ENCODE results near the gene FAM236A. TPM values are rescaled to one million over a fixed set of nuclear protein-coding genes. Genes with fewer than 3 reads are reported as not detected.
"Not testable (repeated sequence)": the region's sequence is repeated elsewhere in the genome, so short reads cannot be mapped to it uniquely, and the experiment has no call there.

FAM236A gene
- total and polyA plus RNA-seq, 2 donors (not counting 1 experiment from before 2014, with no cell fraction given) = not detected

GRCh38 chrX:72974885-72975284 is 36.9 kb downstream of the FAM236A start:
- H3K9me3 ChIP-seq (ENCODE audit: control extremely low read depth in 1 of 3, control insufficient read depth in 2 of 3, insufficient read depth in 1 of 3, low read length in 2 of 3); H3K4me3 Mint-ChIP-seq; H2AFZ ChIP-seq (ENCODE audit: insufficient read depth, low read depth, low read length, poor library complexity, severe bottlenecking); CTCF ChIA-PET; H3K36me3 ChIP-seq (replicated peaks in 1 of 2; ENCODE audit: control extremely low read depth in 1 of 2, control insufficient read depth in 1 of 2, extremely low read depth in 1 of 2, insufficient read depth in 2 of 2, low read length in 1 of 2); H3K4me1 ChIP-seq (ENCODE audit: control insufficient read depth in 2 of 2, insufficient read depth in 2 of 2, low read length in 2 of 2); H3K27me3 Mint-ChIP-seq; DNase-seq; H3K4me2 ChIP-seq (replicated peaks; ENCODE audit: low read depth, low read length, poor library complexity, severe bottlenecking); H3K27ac ChIP-seq (ENCODE audit: low read length in 2 of 2); H3K4me3 ChIP-seq (ENCODE audit: control extremely low read depth in 1 of 5, extremely low read depth in 1 of 5, insufficient read depth in 1 of 5, low read depth in 2 of 5, low read length in 4 of 5); H3K27ac Mint-ChIP-seq; H3K9me3 Mint-ChIP-seq (ENCODE audit: insufficient read depth); POLR2A ChIA-PET; H3K27me3 ChIP-seq (replicated peaks in 1 of 4; ENCODE audit: control extremely low read depth in 1 of 4, control insufficient read depth in 3 of 4, insufficient read depth in 4 of 4, low read length in 3 of 4); intact Hi-C loops (cut with micrococcal nuclease); H3K9ac ChIP-seq (ENCODE audit: low read length); H3K79me2 ChIP-seq (ENCODE audit: control insufficient read depth, insufficient read depth, low read length); H3K4me1 Mint-ChIP-seq; ATAC-seq (ENCODE audit: low read depth); H4K20me1 ChIP-seq (ENCODE audit: control insufficient read depth, insufficient read depth, low read length, poor library complexity, severe bottlenecking): not testable (repeated sequence)
- no CpG with 5 or more reads among the region's 7 CpGs for WGBS (ENCODE audit: insufficient coverage)

- H3K27ac ChIP-seq (ENCODE audit: low read length in 2 of 2); H3K27me3 Mint-ChIP-seq; H4K20me1 ChIP-seq (ENCODE audit: control insufficient read depth, insufficient read depth, low read length, poor library complexity, severe bottlenecking); intact Hi-C loops (cut with micrococcal nuclease); H3K27me3 ChIP-seq (replicated peaks in 1 of 4; ENCODE audit: control extremely low read depth in 1 of 4, control insufficient read depth in 3 of 4, insufficient read depth in 4 of 4, low read length in 3 of 4); ATAC-seq (ENCODE audit: low read depth); H3K9ac ChIP-seq (ENCODE audit: low read length); H3K27ac Mint-ChIP-seq; CTCF ChIA-PET; H3K4me3 Mint-ChIP-seq; H3K4me3 ChIP-seq (ENCODE audit: control extremely low read depth in 1 of 5, extremely low read depth in 1 of 5, insufficient read depth in 1 of 5, low read depth in 2 of 5, low read length in 4 of 5); H3K4me2 ChIP-seq (replicated peaks; ENCODE audit: low read depth, low read length, poor library complexity, severe bottlenecking); H3K4me1 ChIP-seq (ENCODE audit: control insufficient read depth in 2 of 2, insufficient read depth in 2 of 2, low read length in 2 of 2); H3K36me3 ChIP-seq (replicated peaks in 1 of 2; ENCODE audit: control extremely low read depth in 1 of 2, control insufficient read depth in 1 of 2, extremely low read depth in 1 of 2, insufficient read depth in 2 of 2, low read length in 1 of 2); H3K9me3 Mint-ChIP-seq (ENCODE audit: insufficient read depth); H2AFZ ChIP-seq (ENCODE audit: insufficient read depth, low read depth, low read length, poor library complexity, severe bottlenecking); H3K9me3 ChIP-seq (ENCODE audit: control extremely low read depth in 1 of 3, control insufficient read depth in 2 of 3, insufficient read depth in 1 of 3, low read length in 2 of 3); DNase-seq; POLR2A ChIA-PET; H3K4me1 Mint-ChIP-seq; H3K79me2 ChIP-seq (ENCODE audit: control insufficient read depth, insufficient read depth, low read length): not testable (repeated sequence)
- WGBS (ENCODE audit: insufficient coverage) = 81% methylated on average over 3 of the region's 5 CpGs
Measured at GRCh38 chrX:72980894-72981469, 43.0 kb downstream of the FAM236A start.

Other genes with a start within 250 kb of the FAM236A start
- gene PHKA1, start 223.9 kb upstream of the FAM236A start, total RNA-seq = 0.20 and 0.22 TPM in 2 replicates
- gene PHKA1, start 223.9 kb upstream of the FAM236A start, polyA plus RNA-seq = 0.07 and 0.09 TPM in 2 replicates
- 2.2 and 2.4 TPM in 2 replicates for gene DMRTC1B, start 161.3 kb upstream of the FAM236A start, total RNA-seq
- gene DMRTC1B, start 161.3 kb upstream of the FAM236A start, polyA plus RNA-seq = 2.7 and 3.3 TPM in 2 replicates
- not detected in 2 replicates for gene FAM236B, start 155.5 kb upstream of the FAM236A start, total RNA-seq
- not detected in 2 replicates for gene FAM236B, start 155.5 kb upstream of the FAM236A start, polyA plus RNA-seq
- gene FAM236D, start 130.0 kb upstream of the FAM236A start, total RNA-seq = not detected in 2 replicates
- not detected in 2 replicates for gene FAM236D, start 130.0 kb upstream of the FAM236A start, polyA plus RNA-seq
- not detected in 2 replicates for gene FAM236C, start 25.6 kb upstream of the FAM236A start, total RNA-seq
- gene FAM236C, start 25.6 kb upstream of the FAM236A start, polyA plus RNA-seq = not detected in 2 replicates
- gene DMRTC1, start 5.6 kb downstream of the FAM236A start, total RNA-seq = 0.34 and 0.66 TPM in 2 replicates
- 0.42 and 0.58 TPM in 2 replicates for gene DMRTC1, start 5.6 kb downstream of the FAM236A start, polyA plus RNA-seq
- gene PABPC1L2B, start 64.7 kb downstream of the FAM236A start, total RNA-seq = not detected in 2 replicates
- not detected in 2 replicates for gene PABPC1L2B, start 64.7 kb downstream of the FAM236A start, polyA plus RNA-seq
- gene PABPC1L2A, start 141.3 kb downstream of the FAM236A start, total RNA-seq = not detected in 2 replicates
- gene PABPC1L2A, start 141.3 kb downstream of the FAM236A start, polyA plus RNA-seq = not detected in 2 replicates